Thyroid gland (tissue), 4 donors: ENCODE measurements around the gene SDCCAG8.

Experiments used
- POLR2A ChIP-seq, 2 donors: fragments of 450-650 bp; IDR thresholded peaks; one replicate each; pipeline ENCODE4 v1.6.1; 2017; ENCODE audit warnings: antibody characterized with exemption in 2 of 2, mild to moderate bottlenecking in 2 of 2, moderate library complexity in 1 of 2
- TF ChIP-seq, protein P1 (sequence below), 6 experiments: fragments of 200-600 bp in 3 of 6; fragments of 450-650 bp in 3 of 6; sonication (generic) in 3 of 6; IDR thresholded peaks; one replicate each; pipeline ENCODE4 v1.5.1; 2016 to 2019; ENCODE audit warnings: antibody characterized with exemption in 6 of 6, mild to moderate bottlenecking in 2 of 6, inconsistent platforms in 1 of 6, moderate library complexity in 1 of 6

DNA sequence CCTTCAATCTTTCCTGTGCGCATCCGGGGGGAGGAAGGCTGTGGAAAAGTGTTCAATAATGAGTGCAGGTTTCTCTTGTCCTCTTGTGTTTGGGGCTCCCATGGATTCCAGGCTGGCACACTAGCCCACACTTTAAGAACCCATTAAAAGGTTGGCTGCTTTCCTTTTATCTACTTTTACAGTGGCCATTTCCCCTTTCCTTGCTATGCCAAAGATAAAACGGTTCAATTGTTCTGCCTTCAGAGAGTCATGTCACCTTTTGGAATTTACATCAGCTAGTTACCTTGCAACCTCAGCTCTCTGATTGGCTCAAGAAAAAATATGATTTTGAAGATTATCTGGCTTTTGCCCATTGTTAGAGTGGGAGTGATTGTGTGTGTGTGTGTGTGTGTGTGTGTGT lies 182.3 kb downstream of the SDCCAG8 start:
- TF ChIP-seq POLR2A (IDR thresholded peaks at IDR 0.05) = no peak
- TF ChIP-seq, protein P1, sequence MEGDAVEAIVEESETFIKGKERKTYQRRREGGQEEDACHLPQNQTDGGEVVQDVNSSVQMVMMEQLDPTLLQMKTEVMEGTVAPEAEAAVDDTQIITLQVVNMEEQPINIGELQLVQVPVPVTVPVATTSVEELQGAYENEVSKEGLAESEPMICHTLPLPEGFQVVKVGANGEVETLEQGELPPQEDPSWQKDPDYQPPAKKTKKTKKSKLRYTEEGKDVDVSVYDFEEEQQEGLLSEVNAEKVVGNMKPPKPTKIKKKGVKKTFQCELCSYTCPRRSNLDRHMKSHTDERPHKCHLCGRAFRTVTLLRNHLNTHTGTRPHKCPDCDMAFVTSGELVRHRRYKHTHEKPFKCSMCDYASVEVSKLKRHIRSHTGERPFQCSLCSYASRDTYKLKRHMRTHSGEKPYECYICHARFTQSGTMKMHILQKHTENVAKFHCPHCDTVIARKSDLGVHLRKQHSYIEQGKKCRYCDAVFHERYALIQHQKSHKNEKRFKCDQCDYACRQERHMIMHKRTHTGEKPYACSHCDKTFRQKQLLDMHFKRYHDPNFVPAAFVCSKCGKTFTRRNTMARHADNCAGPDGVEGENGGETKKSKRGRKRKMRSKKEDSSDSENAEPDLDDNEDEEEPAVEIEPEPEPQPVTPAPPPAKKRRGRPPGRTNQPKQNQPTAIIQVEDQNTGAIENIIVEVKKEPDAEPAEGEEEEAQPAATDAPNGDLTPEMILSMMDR (IDR thresholded peaks at IDR 0.05) = no peak
